SK-N-SH (cell line): ENCODE results near the gene CEP250.

Experiments
- JUND ChIP-seq: IDR thresholded peaks from 2 replicates; pipeline ENCODE4 v1.4.0; 2012
- TF ChIP-seq, protein P1 (sequence below): fragments of 200-600 bp; sonication (generic); IDR thresholded peaks from 2 replicates; pipeline ENCODE4 v1.6.1; 2017; ENCODE audit warnings: antibody characterized with exemption, mild to moderate bottlenecking, moderate library complexity
- TF ChIP-seq, protein P2 (sequence below): IDR thresholded peaks from 2 replicates; pipeline ENCODE4 v1.4.0; 2012; ENCODE audit warnings: low read depth
- TF ChIP-seq, protein P3 (sequence below): IDR thresholded peaks from 2 replicates; pipeline ENCODE4 v1.6.1; 2012; ENCODE audit warnings: mild to moderate bottlenecking, low read depth, low read length, moderate library complexity
- TF ChIP-seq, protein P4 (sequence below): IDR thresholded peaks from 2 replicates; pipeline ENCODE4; 2012

DNA sequence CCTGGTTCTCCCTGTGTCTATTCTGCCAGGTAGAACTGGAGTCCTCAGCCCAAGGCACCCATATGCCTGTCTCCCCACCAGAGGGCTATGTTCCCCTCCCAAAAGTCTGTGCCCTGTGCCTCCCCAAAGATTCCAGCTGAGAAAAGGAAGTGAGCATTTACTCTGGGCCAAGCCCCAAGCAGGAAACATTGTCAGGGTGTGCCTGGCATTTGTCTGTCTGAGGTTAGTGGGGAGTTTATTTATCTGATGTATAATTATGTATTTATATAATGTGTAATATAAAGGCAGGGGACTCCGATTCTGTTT is 23.0 kb upstream of the CEP250 start:
- TF ChIP-seq, protein P1, sequence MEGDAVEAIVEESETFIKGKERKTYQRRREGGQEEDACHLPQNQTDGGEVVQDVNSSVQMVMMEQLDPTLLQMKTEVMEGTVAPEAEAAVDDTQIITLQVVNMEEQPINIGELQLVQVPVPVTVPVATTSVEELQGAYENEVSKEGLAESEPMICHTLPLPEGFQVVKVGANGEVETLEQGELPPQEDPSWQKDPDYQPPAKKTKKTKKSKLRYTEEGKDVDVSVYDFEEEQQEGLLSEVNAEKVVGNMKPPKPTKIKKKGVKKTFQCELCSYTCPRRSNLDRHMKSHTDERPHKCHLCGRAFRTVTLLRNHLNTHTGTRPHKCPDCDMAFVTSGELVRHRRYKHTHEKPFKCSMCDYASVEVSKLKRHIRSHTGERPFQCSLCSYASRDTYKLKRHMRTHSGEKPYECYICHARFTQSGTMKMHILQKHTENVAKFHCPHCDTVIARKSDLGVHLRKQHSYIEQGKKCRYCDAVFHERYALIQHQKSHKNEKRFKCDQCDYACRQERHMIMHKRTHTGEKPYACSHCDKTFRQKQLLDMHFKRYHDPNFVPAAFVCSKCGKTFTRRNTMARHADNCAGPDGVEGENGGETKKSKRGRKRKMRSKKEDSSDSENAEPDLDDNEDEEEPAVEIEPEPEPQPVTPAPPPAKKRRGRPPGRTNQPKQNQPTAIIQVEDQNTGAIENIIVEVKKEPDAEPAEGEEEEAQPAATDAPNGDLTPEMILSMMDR = no peak
- TF ChIP-seq, protein P2, sequence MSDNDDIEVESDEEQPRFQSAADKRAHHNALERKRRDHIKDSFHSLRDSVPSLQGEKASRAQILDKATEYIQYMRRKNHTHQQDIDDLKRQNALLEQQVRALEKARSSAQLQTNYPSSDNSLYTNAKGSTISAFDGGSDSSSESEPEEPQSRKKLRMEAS = no peak
- TF ChIP-seq, protein P3, sequence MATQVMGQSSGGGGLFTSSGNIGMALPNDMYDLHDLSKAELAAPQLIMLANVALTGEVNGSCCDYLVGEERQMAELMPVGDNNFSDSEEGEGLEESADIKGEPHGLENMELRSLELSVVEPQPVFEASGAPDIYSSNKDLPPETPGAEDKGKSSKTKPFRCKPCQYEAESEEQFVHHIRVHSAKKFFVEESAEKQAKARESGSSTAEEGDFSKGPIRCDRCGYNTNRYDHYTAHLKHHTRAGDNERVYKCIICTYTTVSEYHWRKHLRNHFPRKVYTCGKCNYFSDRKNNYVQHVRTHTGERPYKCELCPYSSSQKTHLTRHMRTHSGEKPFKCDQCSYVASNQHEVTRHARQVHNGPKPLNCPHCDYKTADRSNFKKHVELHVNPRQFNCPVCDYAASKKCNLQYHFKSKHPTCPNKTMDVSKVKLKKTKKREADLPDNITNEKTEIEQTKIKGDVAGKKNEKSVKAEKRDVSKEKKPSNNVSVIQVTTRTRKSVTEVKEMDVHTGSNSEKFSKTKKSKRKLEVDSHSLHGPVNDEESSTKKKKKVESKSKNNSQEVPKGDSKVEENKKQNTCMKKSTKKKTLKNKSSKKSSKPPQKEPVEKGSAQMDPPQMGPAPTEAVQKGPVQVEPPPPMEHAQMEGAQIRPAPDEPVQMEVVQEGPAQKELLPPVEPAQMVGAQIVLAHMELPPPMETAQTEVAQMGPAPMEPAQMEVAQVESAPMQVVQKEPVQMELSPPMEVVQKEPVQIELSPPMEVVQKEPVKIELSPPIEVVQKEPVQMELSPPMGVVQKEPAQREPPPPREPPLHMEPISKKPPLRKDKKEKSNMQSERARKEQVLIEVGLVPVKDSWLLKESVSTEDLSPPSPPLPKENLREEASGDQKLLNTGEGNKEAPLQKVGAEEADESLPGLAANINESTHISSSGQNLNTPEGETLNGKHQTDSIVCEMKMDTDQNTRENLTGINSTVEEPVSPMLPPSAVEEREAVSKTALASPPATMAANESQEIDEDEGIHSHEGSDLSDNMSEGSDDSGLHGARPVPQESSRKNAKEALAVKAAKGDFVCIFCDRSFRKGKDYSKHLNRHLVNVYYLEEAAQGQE = no peak
- no peak for TF ChIP-seq JUND
- TF ChIP-seq, protein P4, sequence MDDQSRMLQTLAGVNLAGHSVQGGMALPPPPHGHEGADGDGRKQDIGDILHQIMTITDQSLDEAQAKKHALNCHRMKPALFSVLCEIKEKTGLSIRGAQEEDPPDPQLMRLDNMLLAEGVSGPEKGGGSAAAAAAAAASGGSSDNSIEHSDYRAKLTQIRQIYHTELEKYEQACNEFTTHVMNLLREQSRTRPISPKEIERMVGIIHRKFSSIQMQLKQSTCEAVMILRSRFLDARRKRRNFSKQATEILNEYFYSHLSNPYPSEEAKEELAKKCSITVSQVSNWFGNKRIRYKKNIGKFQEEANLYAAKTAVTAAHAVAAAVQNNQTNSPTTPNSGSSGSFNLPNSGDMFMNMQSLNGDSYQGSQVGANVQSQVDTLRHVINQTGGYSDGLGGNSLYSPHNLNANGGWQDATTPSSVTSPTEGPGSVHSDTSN = no peak
